GM19463 (cell line): ENCODE results near the gene RPH3AL.
"Not testable (repeated sequence)": the region's sequence is repeated elsewhere in the genome, so short reads cannot be mapped to it uniquely, and the experiment has no call there.

Source experiments
- ATAC-seq: cut with Tn5 transposase; IDR thresholded peaks from one replicate; pipeline ENCODE4 v1.9.1; 2021; ENCODE audit warnings: mild to moderate bottlenecking, moderate library complexity; ENCODE audit not compliant: unreplicated experiment

Gene RPH3AL

DNA sequence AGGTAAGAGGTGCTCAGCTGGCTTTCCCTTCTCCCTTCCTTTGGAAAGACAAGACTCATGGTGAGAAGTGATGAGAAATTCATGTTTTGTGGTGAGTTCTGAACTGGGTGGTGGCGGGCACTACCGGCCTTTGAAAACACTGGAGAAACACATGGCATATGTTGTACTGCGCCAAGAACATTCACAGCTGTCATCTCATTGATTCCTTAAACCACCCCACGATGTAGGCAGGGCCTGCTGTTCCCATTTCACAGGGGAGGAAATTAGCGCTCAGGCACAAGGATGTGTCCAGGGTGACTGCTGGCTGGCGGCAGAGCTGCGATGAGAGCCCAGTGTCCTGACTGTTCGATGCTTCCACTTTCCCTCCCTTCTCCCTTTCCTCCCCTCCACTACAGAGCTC lies 169.6 kb downstream of the RPH3AL start:
- no peak for ATAC-seq

DNA sequence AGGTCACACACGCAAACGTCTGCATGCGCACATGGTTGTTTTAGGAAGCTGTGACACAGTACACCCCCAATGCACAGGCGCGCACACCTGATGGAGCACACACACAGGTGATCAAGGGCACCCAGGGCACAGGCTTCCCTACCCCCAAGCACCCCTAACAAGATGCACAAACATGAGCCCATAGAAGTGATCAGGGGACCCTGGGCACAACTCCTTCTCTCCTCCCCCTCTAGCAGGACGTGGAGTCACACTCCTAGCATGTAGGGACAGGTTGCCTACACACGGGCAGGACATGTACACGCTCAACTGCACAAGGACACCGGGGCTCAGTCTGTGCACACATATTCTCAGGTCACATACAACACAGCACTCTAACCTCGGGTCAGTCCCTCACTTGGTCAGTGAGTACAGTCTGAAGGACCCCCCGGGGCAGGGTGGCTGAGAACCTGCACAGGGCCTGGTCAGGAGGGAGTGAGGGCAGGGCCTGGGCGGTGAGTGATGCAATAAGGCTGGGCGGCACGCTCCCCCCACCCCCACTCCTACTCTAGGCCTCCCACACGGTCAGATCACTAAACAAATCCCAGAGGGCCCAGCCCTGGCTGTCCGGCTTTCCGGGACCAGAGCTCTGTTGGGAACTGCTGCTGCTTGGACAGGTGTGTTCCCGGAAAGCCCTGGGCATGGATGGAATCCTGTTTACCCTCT lies 170.4 kb downstream of the RPH3AL start:
- no peak for ATAC-seq

DNA sequence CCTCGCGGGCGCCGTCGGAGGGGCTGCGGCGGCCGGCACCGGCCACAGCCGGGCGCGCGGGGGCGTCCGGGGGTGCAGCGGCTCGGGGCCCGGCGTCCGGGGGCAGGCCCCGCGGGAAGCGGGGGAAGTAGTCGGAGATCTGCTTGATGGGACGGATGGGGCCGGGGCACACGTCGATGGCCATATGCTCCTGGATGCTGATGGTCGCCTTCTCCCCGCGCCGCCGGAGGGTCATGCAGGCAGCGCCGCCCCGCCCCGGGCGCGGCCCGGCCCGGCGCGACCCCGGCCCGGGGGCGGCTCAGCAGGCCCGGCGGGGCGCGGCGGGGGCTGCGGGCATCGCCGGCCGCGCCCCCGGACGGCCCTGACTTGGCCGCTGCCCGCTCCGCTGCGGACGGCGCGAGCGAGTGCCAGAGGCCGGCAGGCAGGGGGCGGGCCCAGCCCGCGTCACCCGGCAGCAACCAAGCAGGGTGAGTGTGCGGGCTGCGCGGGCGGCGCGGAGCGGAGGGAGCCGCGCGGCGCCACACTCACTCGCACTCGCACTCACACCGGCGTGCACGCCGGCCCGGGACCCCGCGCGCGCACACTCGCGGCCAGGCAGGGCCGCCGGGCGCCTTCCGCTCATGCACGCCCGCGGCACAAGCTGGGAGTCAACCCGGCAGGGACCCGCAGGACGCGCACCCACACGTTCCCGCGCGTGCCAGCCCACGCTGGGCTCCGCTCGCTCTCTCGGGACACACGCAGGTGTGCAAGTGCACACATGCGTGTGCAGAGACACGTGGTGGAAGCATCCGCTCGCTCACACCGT lies 171.2 kb downstream of the RPH3AL start, which contains the start of gene DOC2B:
Gene DOC2B, minus strand, starts transcription at position 406 of the 805 bp plus-strand sequence. Its CDS starts 171 bp downstream, at position 235.
- no peak for ATAC-seq

DNA sequence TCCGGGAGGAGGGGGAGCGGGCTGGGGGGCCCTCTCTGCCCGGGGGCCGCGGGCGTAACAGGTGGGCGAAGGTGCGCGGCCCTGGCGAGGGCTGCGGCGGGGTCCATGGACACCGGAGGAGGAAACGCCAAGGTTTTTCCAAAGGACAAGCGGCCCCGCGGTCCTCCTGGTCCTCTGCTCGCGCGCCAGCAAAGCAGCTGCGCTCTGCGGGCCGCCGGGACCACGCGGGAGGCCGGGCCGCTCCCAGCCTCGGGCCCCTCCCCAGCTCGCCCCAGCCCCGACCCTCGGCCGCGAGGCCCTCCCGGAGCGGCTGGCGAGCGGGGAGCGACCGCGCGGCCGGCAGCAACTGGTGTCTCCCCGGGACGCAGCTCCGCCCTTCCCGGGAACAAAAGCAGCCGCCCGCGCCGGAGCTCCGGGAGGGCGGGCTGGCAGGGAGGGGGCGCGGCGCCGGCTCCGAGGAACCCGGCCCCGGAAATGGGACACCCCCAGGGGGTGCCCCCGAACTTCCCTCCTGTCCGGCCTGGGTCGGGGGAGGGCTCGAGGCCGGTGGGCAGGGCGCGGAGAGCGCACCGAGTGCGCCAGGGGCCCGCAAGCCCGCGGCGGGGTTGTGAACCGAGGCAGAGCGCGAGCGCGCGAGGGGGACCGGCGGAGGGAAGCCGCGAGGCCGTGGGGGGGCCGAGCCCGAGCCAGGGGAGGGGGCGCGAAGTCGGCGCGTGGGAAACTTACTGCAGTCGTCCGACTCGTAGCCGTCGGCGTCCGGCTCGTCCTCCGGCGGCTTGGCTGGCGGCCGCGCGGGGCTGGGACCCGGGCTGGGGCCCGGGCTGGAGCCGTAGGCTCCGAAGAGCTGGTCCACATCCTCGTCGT lies 172.0 kb downstream of the RPH3AL start:
- ATAC-seq: no peak

DNA sequence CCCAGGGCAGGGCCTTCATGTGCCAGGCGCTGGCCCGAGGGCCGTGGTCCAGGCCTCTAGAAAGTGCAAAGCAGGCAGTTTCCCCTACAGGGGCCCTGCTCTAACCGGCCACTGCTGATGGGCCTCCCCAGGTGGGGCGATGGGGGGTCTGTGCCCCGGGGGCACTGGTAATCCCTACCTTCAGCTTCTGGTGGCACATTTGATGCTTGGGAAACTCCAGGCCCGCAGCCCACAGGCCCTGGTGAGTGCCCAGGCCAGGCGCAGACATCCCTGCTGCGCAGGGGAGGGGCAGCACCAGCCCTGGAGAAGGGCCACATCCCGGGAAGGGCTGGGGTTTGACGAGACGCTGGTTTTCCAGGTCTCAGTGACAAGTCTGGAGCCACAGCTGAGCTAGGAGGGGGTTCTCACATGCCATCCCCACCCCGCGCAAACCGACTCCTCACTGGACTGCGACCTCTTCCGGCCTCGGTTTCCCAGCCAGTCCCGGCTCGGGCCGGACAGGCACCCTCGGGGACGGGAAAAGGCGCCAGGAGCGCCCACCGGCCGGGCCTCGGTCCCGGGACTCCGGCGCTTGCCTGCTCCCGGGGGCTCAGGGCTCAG lies 172.7 kb downstream of the RPH3AL start:
- ATAC-seq: no peak

DNA sequence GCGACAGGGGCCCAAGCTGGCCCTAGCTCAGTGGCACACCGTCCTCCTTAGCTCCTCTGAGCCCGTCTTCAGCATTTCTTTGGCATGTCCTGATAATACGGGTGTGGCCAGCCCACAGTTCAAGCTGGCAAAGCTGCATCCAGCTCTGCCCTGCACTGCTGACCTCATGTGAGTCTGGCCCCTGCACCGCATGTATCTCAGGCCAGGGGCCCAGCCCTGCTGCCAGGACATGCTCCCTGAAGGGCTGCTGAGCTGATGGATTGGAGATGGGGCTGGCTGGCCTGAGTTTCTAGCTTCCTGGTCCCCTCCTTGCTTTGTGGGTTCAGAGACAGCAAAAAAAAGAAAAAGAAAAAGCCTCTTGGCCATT lies 173.6 kb downstream of the RPH3AL start:
- ATAC-seq: no peak

DNA sequence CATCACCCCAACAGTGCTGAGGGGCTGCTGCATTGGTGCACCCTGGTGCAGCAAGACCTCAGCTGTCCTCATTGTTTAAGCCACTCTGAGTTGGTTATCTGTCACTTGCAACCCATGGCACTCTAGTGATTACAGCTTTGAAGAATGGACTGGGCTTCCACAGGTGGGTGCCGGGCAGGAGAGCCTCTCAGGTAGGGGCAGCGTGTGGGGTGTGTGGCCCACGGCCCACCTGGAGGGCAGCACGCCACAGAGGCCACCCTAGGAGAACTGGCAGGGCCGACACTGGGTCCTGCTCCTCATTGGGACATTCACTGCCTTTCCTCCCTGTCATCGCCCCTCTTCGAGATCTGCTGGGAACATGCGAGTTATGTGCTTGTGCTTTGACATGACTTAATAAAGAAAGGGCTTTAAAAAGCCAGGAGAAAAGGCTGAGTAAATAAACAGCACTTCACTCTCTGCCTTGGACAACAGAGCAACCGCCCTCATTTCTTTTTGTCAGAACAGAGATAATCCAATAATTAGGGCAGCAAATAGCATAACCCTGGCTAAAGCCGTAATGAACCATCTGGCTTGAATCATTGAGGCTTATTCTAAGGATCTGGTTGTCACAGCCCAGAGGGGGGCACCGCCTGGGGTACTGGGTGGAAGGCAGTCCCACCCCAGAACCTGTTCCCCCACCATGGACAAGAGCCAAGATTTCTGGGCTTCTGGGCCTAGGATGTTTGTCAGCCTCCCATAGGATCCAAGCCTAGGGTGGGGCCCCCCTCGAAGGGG lies 174.1 kb downstream of the RPH3AL start:
- no peak for ATAC-seq

DNA sequence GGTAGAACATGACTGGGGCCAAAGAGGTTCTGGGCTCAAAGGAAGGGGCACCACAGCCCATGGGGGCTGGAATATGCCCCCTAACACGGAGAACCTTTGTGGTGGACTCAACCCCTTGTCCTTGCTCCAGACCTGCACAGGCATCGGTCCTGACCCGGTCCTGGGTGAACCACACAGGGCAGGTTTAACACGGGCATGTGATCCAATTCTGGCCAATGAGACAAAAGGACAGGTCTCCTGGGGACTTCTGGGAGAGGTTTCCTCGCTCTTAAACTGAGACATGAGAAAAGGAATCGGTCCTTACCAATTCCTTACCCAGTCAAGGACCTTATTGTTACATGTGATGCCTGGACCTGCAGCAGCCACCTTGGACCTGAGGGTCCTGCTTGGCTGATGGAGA lies 174.8 kb downstream of the RPH3AL start:
- ATAC-seq: no peak

DNA sequence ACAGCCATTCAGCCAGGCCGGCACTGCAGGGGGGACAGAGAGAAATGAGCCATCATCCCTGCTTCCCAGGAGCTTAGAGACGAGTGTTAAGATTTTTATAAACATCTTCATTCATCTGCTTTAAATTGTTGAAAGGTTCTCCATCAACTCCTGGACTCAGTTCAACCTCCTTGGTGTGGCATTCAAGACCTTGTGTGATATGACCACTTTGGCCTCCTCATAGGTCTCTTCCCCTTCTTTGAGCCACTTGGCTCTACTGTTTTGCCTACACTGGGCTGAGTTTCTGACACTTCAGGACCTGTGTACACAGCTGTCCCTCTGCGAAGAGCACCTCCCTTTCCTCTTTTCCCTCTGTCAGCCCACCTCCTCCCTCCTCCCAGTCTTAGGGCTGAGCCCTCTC lies 175.5 kb downstream of the RPH3AL start:
- no peak for ATAC-seq

DNA sequence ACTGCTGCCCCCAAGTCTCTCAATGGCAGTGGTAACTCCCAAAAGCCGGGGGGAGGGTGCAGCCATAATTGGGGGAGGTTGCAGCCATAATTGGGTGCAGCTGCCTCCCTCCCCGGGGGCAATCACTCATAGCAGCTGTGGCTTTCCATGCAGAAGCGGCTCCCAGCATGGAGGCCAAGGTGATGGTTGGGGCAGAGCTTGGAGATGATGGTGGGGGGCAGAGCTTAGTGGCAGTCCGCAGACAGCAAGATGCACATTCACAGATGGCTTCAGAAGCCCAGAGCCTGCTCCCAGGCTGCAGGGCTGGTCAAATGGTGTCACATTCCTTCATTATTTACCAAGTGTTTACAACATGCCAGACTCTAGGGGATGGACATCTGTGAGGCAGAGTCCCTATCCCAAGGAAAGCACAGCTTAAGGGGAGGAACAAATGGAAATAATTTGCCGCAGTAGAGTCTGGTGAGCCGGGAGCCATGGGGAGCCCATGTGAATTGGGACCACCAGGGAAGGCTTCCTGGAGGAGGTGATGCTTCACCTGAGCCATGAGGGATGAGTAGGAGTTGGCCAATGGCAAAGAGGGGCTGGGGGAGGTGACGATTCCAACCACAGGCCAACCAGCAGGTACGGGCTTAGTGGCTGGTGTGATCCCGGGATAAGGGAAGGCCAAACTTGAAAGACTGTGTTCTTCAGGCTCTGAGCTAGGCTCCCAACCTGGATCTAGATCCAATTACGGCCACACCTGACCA lies 179.3 kb downstream of the RPH3AL start:
- ATAC-seq: no peak

DNA sequence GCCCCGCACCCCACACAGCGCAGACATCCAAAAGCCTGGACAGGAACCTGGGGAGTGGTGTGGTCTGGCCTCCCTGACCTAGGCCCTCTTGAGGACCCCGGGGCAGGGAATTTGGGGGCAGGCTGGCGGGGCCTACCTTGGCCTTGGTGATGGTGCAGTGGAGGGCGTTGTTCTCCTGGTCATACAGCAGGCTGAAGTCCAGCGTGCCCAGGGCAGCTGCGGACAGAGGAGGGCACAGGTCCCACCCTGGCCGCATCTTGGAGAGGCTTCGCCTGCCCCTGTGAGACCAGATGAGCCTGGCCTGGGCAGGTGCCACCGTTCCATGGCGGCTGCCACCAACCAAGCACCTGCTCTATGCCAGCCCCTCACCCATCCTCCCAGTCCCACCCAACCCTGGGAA lies 180.2 kb downstream of the RPH3AL start:
- no peak for ATAC-seq

DNA sequence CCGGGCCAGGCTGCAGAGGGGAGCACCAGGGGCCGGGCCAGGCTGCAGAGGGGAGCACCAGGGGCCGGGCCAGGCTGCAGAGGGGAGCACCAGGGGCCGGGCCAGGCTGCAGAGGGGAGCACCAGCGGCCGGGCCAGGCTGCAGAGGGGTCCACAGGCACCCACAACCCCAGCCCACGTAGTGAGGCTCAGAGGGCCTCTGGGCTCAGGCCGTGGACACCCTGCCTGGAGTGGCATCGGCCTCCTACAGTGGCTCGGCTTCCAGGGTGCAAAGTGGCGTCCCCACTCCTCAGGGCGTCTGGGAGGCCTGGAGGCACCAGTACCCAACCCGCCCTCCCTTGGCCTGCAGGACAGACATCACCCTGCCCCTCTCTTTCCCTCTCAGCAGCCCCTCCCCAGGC lies 180.7 kb downstream of the RPH3AL start:
- ATAC-seq: no peak

DNA sequence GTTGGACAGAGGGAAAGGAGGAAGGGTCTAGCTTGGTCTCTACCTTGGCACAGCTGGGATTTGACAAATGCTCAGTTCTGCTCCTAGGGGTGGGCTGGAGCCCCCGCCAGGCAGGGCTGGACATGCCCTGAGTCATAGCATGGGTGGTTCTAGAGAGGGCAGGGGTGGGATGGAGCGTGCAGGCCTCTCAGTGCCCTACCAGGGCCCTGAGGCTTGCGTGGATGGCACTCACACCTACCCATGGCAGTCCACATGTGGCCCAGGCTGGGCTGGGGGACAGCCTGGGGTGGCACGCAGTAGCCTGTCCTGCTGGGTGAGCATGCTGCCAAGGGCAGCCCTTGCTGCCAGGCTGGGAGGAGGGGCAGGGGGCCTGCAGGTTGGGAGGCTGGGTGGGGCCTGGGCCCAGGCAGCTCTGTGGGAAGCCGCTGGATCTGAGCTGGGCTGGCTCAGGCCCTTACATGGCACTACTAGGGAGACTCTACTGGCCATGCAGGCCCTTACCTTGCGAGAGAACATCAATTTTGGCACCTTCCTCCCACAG lies 182.4 kb downstream of the RPH3AL start:
- ATAC-seq: no peak

DNA sequence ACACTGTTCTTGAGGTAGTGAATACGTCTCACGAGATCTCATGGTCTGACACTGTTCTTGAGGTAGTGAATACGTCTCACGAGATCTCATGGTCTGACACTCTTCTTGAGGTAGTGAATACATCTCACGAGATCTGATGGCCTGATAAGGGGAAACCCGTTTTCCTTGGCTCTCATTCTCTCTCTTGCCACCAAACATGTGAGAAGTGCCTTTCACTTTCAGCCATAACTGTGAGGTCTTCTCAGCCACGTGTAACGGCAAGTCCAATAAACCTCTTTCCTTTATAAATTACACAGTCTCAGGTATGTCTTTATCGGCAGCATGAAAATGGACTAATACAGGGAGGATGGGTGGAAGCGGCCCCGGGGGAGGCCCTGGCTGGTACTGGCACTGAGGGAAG lies 184.0 kb downstream of the RPH3AL start:
- ATAC-seq: not testable (repeated sequence)

DNA sequence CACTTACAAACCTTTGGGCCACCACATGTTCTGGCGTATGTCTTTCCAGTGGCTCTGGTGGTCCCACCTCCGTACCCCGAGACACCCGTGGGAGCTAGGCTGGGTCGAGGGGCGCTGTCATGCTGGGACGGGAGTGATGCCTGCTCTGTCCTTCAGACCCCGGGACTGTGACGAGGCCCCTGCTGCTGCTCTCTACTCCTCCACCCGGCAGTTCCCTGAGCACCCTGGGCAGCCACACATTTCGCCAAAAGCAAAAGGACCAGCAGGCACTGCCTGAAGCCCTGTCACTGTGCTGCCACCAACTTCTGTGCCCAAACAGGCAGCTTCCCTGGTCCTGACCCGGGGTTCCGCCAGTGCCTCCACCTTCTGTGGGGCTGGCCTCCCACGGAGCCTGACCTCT lies 186.7 kb downstream of the RPH3AL start:
- no peak for ATAC-seq

DNA sequence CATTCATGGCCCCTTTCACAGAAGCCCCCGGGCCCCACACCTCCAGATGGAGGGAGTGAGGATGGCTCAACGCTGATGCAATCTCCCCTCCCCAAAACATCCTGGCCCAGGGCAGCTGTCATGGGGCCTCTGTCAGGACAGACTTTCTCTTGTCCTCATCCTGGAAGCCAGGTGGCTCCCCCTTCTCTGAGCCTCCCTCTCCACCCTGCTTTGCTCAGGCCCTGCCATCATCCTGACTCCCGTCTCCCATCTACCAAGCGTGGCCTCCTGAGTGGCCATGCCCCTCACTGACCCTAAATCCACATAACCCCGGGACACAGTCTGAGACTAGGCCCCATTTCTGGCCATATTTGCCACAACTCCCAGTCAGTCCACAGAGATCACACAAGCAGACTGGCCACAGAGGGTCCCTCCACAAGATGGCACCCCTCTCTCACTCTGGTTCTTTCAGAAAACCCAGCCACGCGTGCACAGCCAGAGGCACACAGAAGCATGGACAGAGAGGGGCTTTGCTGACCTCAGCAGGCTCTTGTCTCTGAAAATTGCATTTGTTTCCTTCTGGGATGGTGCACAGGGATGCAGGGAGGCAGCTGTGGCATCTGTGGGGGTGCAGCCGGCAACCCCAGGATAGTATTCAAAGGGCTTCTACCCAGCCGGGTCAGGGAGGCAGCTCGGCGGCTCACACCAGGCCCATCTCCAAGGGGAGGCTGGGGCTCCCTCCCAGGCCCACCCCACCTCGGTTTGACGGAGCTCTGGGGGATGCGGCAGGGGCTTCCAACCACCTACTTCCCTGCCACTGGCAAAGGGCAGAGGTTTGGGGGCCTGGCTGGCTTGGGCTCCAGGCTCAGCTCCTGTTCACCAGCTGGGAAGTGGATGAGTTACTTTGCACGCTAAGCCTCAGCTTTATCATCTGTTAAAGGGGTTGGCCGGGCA lies 188.0 kb downstream of the RPH3AL start:
- no peak for ATAC-seq

DNA sequence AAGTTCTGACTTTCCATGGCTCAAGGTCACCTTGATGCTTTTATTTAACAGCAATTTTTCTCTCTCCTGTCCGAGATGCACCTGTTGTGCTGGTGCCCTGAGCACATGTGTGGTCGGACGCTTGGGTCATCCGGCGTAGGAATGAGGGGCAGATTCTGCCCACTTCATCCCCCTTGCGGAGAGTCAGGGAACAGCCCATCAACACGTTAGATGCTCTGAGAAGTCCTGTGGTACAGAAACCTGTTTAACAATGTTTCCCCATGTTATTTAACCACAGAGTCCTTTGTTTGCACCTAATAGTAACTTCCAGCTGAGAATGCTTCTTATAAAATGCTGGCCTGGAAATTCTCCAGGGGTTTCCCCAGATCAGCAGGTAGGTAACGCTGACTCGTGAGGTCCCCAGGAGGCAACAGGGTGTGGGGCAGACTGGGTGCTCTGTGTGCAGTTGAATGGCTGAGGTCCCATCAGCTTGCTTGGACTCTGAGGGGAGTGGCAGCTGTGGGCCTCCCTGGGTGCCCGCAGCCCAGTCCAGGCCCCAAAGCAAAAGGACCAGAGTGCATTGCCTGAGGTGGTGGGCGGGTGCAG lies 189.0 kb downstream of the RPH3AL start:
- no peak for ATAC-seq

DNA sequence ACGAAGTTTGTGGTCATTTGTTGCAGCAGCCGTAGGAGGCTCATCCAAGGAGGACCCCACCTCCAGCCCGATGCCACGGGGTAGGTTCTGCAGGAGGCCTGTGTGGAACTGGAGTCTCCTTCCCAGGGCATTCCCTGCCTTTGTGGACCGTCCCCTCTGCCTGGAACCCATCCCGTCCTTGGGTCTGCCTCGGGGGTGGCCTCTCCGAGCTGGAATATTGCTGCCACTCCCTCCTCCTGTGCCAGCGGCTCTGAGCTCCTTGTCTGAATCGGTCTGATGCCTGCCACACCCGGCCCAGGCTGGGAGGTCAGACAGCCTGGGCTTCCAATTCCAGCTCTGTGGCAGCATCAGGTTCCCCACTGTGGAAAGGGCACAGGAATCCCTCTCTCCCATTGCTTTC lies 189.9 kb downstream of the RPH3AL start:
- ATAC-seq: no peak
